Fibroblast of skin of right quadriceps (primary cell): Measurements from ENCODE around the gene MMEL1.
"Not testable (repeated sequence)": the region's sequence is repeated elsewhere in the genome, so short reads cannot be mapped to it uniquely, and the experiment has no call there.

ENCODE experiments used
- DNase-seq: peaks from one replicate; pipeline ENCODE4 v3.0.0-alpha.2; 2013

MMEL1 gene

DNA sequence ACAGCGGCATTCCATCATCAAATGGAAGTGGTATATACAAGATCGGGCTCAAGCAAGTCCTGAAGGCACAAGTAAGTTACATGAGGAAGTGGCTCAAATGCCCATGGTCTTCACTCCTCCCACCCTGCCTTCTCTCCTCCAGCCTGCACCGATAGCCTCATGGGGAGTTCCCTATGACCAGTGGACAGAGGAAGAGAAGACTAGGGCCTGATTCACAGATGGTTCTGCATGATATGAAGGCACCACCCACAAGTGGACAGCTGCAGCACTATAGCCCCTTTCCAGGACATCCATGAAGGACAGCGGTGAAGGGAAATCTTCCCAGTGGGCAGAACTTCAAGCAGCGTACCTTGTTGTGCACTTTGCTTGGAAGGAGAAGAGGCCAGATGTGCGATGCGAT is 7.1 kb downstream of the MMEL1 start:
- DNase-seq, result not testable (repeated sequence)

DNA sequence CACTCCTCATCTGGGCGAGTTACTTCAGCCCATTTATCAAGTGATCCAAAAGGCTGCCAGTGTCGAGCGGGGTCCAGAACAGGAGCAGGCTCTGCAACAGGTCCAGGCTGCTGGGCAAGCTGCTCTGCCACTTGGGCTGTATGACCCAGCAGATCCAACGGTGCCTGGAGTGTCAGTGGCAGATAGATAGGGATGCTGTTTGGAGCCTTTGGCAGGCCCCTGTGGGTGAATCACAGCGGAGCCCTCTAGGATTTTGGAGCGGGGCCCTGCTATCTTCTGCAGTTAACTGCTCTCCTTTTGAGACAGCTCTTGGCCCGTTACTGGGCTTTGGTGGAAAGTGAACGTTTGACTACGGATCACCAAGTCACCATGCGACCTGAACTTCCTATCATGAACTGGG is 7.5 kb downstream of the MMEL1 start:
- no peak for DNase-seq

DNA sequence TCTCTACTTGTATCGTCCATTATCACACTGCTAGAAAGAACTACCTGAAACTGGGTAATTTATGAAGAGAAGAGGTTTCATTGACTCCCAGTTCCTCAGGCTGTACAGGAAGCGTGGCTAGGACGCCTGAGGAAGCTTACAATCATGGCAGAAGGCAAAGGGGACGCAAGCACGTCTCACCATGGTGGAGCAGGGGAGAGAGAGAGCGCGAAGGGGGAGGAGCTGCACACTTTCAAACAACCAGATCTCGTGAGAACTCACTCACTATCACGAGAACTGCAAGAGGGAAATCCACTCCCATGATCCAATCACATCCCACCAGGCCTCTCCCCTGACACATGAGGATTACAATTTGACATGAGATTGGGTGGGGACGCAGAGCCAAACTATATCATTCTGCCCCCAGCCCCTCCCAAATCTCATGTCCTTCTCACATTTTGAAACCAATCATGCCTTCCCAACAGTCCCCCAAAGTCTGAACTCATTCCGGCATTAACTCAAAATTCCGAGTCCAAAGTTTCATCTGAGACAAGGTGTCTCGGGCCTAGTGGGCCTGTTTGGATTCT is 8.0 kb downstream of the MMEL1 start:
- no peak for DNase-seq

DNA sequence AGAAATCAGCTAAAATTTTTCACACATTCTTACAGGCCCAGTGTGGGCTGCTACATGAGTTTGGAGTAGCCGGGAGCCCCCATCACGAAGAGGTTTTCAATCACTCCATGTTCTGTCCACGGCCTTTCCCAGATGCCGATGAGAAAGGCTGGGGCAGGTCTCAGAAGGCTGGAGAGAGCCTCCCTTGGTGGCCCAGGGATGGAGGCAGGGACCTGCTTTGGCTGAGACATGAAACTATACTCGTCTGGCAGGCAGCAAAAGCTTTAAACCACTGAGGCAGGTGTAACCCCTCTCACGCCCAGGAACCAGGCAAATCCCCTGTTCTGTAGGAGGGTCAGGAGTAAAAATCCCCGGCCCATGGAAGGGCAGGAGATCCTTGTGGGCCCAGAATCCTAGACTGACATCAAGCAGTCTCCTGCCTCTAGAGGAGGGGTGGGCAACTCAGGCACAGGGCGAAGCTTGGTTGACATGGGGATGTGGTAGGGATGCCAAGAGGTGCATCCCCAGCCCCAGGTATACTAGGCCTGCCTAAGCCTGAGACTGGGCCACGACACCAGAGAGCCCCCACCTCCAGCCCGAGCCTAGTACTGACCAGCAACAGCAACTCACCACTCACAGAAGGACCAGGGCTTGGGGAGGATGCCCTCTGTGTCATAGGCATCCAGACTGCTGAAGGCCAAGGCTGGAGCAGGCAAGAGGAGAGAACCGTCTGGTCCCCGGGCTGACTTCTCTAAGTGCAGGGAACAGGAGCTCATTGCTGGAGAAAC is 9.1 kb downstream of the MMEL1 start:
- no peak for DNase-seq

DNA sequence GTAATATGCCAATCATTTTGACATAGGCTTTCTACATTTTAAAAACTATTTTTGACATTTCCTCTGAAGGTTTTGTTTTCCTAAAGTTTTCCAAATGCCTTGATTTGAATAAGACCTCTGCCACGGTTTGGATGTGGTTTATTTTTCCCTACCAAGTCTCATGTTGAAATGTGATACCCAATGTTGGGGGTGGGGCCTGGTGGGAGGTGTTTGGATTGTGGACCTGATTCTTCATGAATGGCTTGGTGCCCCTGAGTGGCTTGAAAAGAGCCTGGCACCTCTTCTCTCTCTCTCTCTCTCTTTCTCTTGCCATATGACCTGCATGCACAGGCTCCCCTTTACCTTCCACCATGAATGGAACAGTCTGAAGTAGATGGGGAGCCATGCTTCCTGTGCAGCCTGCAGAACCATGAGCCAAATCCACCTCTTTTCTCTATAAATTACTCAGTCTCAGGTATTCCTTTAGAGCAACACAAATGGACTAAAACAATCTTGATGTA is 14.8 kb downstream of the MMEL1 start:
- no peak for DNase-seq

DNA sequence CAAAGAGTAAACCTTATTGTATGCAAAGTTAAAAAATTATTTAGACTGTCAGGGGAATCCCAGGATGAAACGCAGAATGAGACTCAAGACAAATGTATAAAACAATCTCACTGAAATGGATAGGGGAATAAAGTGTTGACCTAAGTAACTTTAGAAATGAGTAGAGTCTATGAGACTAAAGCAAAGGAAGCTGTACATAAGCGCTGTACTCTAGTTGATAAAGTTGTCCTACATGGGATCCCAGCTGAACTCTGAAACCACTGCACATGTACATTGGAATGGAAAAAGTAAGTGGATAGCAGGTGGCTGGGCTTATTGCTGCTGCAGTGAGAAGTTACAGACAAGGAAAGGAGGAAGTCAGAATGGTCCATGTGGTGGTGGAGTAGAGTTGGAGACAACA is 18.7 kb downstream of the MMEL1 start:
- no peak for DNase-seq

DNA sequence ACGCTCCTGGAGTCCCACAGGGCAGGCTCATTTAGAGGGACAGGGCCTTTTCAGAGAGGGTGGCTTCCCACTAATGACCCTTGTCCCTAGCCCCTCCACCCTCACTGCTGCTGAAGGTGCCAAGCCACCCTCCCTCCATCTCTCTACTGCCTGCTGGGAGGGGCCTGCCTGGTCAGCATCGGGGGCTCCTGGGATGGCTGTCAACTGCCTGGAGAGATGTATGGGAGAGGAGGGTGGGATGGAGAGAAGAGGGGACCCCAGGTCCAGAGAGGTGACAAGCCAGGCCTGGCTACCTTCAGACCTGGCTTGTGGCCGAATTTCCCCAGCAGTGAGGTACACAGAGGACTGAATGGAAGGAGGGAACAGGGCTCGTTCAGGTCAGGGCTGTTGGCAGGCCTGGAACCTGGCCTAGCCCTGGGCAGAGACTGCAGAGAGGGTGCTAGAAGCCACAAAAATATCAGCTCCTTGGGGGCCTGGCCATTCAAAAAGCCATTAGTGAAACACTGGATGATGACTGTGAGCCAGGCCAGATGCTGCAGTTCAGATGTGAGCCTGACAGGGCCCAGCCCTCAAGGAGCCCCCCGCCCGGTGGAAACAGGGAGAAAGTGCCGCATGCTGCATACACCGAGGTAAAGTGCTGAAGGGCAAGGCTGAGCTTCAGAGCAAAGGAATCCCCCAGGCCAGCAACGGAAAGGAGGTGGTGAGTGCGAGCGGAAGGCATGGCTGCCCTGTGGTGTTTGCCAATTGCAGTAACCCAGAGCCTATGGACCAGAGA is 20.0 kb downstream of the MMEL1 start:
- no peak for DNase-seq

DNA sequence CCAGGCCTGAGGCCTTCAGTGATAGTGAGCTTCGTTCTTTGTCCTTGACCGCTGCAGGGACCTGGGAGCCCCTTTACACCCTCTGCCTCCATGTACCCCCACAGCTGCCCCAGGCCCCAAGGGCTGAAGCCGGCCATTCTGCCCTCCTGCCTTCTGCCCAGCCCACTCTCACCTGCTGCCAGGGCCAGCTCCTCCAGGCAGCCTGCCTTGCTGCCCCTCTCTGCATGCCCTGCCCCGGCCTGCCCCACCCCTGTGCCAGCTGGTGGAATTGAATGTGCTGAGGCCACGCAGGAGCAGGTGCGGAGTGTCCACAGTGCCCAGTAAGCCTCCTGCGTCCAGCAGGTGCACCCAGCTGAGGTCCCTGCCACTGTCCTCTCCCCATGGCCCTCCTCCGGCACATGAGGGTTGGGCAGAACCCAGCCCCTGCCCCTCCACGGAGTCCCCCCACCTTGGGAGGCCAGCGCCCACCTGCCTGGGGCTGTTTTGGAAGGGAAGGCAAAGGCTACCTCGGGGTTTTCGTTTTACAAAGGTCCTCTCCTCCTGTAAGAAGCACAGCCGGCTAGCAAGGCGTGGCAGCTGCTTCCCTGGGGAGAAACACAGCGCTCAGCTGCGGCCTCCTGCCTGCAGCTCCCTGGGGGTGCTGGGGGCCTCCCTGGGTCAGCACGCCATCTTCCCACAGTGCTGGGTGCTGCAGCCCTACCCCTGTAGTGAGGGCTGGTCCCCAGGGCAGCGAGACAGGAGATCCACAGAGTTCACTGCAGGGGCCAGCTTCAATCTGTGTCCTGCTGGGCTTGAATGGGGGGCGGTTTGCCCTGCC is 21.0 kb downstream of the MMEL1 start:
- no peak for DNase-seq

DNA sequence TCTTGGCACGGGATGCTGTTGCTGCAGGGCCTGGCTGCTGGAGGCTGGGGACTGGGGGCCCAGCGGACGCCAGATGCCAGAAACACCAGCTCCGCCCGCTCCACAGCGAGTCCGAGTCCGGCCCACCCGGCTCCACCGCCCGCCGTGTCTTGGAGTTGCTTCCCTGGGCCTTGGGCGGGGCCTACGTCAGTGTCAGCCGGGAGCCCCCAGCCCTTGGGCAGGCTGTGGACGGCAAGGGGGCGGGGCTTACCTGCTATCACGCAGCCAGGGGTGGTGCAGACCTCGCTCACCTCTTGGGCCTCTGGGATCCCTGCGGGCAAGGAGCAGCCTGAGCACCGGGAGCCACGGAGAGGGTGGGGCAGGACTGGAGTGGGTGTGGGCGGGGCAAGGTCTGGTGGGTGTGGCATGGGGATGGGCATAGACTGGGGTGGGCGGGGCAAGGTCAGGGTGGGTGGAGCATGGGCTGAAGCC is 21.8 kb downstream of the MMEL1 start:
- no peak for DNase-seq

DNA sequence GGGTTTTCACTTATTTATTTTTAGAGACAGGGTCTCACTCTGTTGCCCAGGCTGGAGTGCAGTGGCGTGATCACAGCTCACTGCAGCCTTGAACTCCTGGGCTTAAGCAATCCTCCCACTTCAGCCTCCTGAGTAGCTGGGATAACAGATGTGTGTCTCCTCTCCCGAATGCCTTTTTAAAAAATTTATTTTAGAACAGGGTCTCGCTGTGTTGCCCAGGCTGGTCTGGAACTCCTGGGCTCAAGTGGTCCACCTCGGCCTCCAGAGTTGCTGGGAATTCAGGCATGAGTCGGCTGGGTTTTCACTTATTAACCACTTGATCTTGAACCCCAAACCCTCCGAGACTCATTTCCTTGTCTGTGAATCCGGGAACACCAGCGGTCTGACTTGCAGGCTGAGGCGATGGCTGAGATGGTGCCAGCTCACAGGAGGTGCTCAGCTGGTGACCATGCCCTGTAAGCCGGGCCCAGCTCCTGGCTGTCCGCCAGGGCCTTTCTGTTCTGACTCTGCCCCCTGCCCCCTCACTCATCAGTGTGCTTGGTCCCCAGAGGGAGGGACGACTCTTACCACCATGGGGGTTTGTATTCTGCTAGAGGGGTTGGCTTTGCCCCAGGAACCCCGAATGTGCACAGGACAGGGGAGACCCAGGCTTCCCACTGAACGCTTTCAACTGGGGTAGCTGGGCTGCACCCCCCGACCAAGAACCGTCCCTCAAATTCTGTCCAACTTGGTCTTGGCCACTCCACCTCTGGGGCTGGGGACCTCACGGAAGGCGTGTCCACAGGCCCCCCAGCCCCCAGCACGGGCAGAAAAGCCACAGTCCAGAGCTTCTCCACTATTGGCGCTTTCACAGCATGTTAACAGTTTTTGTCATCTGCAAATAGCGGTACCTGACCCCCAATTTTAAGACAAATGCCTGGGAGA is 22.5 kb downstream of the MMEL1 start:
- no peak for DNase-seq

DNA sequence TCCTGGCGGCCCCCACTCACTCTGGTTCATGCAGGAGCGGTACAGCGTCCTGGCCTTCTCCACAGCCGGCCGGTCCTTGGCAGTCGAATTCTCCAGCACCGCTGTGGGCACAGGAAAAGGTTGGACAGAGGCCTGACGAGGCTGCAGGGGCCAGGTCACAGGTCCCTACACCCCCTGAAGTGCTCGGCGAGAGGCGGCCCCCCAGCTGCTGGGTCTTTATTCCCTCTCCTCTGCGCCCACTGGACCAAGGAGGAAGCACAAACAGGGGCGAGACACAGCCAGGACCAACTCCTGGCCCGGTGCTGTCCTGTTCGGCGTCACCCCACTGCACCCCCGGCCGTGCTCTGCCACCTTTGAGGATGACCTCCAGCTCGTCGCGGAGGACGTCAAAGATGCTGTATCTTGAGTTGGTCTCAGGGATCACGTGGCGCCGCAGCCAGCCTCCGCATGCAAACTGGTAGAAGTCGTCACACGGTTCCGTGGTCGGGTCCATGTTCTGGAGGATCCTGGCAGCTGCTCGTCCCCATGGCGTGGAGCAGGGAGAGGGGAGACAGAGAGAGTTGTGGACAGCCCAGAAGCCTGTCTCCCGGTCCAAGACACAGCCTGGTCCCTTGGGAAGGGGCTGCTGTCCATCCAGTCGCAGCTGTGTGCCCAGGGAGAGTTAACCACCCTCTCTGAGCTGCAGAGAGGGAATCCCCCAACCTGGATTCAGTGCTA is 23.3 kb downstream of the MMEL1 start:
- DNase-seq, result no peak

DNA sequence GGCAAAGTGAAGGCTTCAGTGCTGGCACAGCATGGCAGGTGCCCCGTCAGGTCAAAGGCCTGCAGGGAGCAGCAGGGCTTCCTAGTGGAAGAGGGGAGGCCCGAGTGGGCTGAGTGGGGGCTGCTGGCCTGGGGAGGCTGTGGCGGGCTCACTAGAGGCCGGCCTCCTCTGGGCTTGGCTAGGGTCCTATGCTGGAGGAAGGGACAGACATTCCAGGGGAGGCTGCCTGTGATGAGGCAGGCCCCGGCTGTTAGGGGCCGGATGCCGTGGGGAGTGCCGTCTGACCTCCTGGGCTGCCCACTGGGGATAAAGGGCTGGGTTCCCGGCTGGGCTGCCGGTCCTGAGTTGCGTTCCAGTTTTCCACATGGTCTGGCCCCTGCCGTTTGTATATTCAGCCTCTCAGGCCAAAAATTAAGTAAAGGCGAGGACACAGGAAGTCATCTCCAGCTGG is 25.1 kb downstream of the MMEL1 start:
- DNase-seq, result no peak

DNA sequence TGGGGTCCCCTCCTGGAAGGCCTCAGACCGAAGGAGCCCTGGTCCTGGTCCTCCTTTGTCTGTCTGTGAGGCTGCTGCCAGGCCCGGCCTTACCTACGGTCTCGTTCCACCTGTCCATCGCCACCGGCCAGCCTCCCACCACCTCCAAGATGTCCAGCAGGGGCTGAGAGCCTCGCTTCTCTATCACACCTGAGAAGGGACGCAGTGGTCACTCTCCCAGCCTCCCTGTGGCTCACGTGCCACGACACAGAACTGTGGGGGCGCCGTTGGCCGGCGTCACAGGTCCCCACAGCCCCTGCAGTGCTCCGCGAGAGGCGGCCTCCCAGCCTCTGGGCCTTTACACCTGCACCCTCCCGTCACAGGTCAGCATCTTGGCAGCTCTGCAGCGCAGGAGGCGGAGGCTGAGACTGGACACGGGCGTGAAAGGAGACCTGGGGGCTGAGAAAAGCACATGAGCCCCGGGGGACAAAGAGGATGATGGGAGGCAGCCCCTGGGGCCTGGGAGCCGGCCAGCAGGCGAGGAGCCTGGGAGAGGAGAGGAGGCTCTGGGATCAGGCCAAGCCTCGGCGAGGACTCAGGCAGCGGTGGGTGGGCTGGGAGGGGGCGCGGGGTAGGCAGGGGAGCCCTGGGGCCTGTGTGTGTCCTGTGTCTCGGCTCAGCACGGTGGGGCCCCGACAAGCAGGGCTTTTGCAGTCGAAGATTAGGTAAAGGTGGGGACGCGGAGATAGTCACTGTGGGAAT is 25.8 kb downstream of the MMEL1 start:
- DNase-seq, result no peak

DNA sequence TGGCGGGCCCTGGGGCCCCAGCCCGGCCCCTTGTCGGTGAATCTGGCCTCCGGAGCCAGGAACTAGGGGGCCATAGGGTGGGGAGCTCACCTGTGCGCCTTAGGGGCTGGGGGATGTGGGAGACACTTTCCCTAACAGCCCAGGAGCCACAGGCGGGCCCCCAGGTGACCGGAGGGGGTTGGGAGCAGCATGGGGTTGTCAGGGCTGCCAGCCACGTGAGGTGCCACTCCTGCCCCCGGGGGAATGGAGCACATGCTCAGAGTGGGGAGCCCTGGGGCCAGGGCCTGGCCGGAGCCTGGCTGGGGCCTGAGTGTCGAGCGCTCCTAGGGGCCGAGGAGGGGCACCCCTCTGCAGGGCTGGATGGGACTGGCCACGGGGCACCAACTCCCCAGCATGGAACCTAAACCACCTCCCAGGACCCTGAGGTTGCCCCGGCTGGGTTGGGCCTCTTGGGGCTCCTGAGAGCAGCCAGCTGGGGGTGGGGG is 26.4 kb downstream of the MMEL1 start:
- DNase-seq, result no peak

DNA sequence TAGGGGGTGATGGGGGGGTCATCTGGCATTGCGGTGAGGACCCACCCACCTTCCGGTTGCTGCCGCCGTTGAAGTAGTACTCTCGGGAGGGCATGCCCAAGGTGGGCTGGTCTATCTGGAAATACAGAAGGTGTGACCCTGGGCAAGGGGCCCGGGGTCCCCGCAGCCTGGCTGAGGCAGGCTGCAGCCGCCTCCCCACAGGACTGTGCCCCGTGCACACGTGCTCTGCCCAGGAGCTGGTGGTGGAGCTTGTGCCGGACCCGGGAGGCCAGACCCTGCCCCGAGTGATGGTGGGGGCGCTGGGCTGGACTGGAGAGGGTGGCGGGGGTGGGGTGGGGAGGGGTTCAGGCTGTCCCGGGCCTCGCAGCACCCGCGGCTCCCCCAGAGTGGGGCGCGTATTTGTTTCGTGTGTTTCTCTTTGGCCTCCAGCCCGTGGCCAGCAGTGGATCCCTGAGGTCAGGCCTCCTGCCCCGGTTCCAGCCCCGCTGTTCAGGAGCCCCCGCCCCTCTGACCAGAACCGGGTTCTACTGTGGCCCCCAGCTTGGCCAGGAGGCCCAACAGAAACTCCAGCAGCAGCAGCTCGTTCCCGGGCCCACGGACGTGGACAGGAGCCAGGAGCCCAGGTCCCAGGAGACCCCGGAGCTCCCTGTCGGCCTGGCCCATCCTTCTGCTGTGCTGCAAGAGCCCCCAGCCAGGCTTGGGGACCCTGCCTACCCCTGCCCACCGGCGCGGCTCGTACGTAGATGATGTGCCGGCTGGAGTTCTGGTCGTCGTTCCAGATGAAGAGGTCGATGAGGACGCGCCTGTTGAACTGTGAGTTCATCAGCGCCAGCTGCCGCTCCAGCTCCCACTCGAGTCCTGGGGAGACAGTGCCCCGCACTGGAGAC is 27.1 kb downstream of the MMEL1 start:
- DNase-seq, result no peak

DNA sequence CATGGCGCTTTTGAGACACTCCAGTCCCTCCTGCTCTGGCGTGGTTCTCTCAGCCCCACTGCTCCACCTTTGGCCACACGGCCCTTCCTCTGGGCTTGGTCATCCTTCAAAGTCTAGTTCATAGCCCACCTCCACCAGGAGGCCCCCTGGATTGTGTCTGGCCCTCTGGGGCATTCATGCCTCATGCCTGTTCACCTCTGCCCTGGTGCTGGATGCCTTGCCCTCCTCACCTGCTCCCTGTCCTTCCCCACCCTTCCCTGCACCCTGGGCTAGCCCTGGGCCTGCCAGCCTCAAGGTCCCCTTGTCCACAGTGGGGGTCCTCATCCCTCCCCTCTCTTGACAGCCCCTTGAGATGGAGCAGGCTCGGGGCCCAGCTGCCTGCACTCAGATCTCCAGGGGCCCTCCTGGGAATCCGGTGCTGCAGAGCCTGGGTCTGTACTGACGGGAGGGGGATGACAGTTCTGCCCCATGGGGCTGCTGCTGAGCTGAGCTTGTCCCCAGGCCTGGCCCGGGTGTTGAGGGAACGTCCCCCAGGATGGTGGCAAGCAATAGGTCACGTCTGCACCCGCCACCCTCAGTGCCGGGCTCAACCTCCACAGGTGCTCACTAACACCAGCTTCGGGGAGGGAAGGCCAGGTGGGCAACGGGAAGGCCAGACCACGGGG is 27.8 kb downstream of the MMEL1 start:
- no peak for DNase-seq

DNA sequence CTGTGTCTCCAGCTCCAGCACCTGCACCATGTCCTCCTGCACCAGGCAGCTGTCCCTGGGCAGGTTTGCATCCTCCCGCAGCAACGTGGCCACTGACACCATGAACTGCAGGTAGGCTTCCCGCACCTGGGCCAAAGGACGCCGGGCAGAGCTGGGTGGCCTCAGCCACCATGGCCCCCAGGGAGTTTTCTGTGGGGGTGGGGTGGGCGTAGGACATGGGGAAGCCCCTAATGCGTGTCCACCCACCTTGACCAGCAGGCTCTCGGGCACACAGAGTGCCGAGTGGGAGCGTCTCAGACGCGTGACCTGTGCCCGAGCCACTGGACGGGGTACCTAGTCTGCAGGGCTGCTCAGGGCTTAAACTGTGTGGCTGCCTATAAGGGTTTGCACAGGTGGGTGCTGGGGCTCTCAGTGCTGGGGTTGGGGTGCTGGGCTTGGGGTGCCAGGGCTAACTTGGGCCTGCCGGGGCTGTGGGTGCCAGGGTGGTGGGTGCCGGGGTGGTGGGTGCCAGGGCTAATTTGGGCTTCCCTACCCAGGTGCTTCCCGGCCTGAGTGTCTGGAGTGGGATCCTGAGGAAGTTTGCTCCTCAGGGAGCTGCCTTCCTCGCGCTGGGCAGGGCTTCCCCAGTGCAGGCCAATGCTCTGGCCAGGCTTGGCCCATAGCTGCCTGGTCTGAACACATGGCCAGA is 28.5 kb downstream of the MMEL1 start:
- DNase-seq, result no peak
